HepG2 (cell line): ENCODE measurements around the gene DUSP9. TPM values are rescaled to one million over a fixed set of nuclear protein-coding genes. Genes with fewer than 3 reads are reported as not detected.
A peak's percentile ranks its signal among the peaks of the same experiment; 100 is the strongest.

Experiments used
- ARHGAP35 ChIP-seq: sonication (generic); formaldehyde crosslinking; IDR thresholded peaks from 2 replicates; pipeline ENCODE4 v1.9.0; 2022; ENCODE audit warnings: mild to moderate bottlenecking, inconsistent platforms, moderate library complexity, missing genetic modification reagents, borderline replicate concordance
- ATF7 ChIP-seq, 2 experiments: fragments of 450-650 bp in 1 of 2; sonication (generic) in 1 of 2; formaldehyde crosslinking in 1 of 2; IDR thresholded peaks; 2 replicates each; pipeline versions ENCODE4 v1.4.0 to v1.6.1; 2016 to 2020; ENCODE audit warnings: antibody characterized with exemption in 1 of 2, mild to moderate bottlenecking in 1 of 2, missing genetic modification reagents in 1 of 2
- ATM ChIP-seq: fragments of 450-650 bp; IDR thresholded peaks from 2 replicates; pipeline ENCODE4 v1.7.1; 2017; ENCODE audit warnings: mild to moderate bottlenecking, borderline replicate concordance
- CCDC6 ChIP-seq: sonication (generic); formaldehyde crosslinking; IDR thresholded peaks from 2 replicates; pipeline ENCODE4 v1.8.1; 2022; ENCODE audit warnings: mild to moderate bottlenecking, missing genetic modification reagents, moderate library complexity
- CHD4 ChIP-seq: fragments of 200-600 bp; sonication (generic); IDR thresholded peaks from 2 replicates; pipeline ENCODE4 v1.7.0; 2017; ENCODE audit warnings: mild to moderate bottlenecking, low read length, borderline replicate concordance
- HDAC2 ChIP-seq: sonication (generic); formaldehyde crosslinking; IDR thresholded peaks from 2 replicates; pipeline ENCODE4 v1.4.0; 2020; ENCODE audit warnings: missing genetic modification reagents
- HIC2 ChIP-seq: sonication (generic); formaldehyde crosslinking; IDR thresholded peaks from 2 replicates; pipeline ENCODE4 v1.9.0; 2022; ENCODE audit warnings: low read depth, missing genetic modification reagents
- MIER3 ChIP-seq: IDR thresholded peaks from 2 replicates; pipeline ENCODE4 v1.6.1; 2016; ENCODE audit warnings: missing compliant biosample characterization, borderline replicate concordance
- MXD3 ChIP-seq: IDR thresholded peaks from 2 replicates; pipeline ENCODE4 v1.6.1; 2016; ENCODE audit warnings: mild to moderate bottlenecking, missing biosample characterization, missing genetic modification reagents
- NCOA1 ChIP-seq: sonication (generic); formaldehyde crosslinking; IDR thresholded peaks from 2 replicates; pipeline ENCODE4 v1.9.0; 2021; ENCODE audit warnings: missing genetic modification reagents
- NCOA2 ChIP-seq: sonication (generic); formaldehyde crosslinking; IDR thresholded peaks from 2 replicates; pipeline ENCODE4 v1.8.0; 2022; ENCODE audit warnings: inconsistent platforms
- PTBP1 ChIP-seq: fragments of 200-400 bp; formaldehyde crosslinking; IDR thresholded peaks from 2 replicates; pipeline ENCODE4 v1.6.1; 2018; ENCODE audit warnings: low read length, low read depth; ENCODE audit not compliant: poor library complexity, severe bottlenecking
- RBFOX2 ChIP-seq: fragments of 200-400 bp; formaldehyde crosslinking; IDR thresholded peaks from 2 replicates; pipeline ENCODE4 v1.6.1; 2017; ENCODE audit warnings: low read depth, mild to moderate bottlenecking, low read length
- ZBED4 ChIP-seq: sonication (generic); formaldehyde crosslinking; IDR thresholded peaks from 2 replicates; pipeline ENCODE4 v1.4.0; 2020; ENCODE audit warnings: missing genetic modification reagents, borderline replicate concordance
- ZKSCAN5 ChIP-seq: sonication (generic); formaldehyde crosslinking; IDR thresholded peaks from 2 replicates; pipeline ENCODE4 v1.5.1; 2020; ENCODE audit warnings: mild to moderate bottlenecking, missing genetic modification reagents
- ZMAT3 ChIP-seq: sonication (generic); formaldehyde crosslinking; conservative IDR thresholded peaks from 2 replicates; pipeline ENCODE4 v1.7.0; 2021; ENCODE audit warnings: missing genetic modification reagents
- ZNF101 ChIP-seq: sonication (generic); formaldehyde crosslinking; IDR thresholded peaks from 2 replicates; pipeline ENCODE4 v1.4.0; 2020; ENCODE audit warnings: mild to moderate bottlenecking, low read depth, missing genetic modification reagents, borderline replicate concordance
- ZNF460 ChIP-seq: sonication (generic); formaldehyde crosslinking; IDR thresholded peaks from 2 replicates; pipeline ENCODE4 v1.5.1; 2020; ENCODE audit warnings: missing genetic modification reagents, mild to moderate bottlenecking, borderline replicate concordance
- ZNF557 ChIP-seq: sonication (generic); formaldehyde crosslinking; IDR thresholded peaks from 2 replicates; pipeline ENCODE4 v1.4.0; 2020; ENCODE audit warnings: missing genetic modification reagents
- ZNF740 ChIP-seq: sonication (generic); formaldehyde crosslinking; IDR thresholded peaks from 2 replicates; pipeline ENCODE4 v1.4.0; 2020; ENCODE audit warnings: missing genetic modification reagents
- polyA plus RNA-seq, 8 experiments: library from polyadenylated mRNA; depleted of rRNA in 3 of 8; stranded (reverse) in 7 of 8; unstranded in 1 of 8; fragments of >200 nt; fragmentation: Illumina TruSeq in 4 of 8; extraction: Trizol in 4 of 8; gene quantifications; 2 replicates each; pipeline versions ENCODE4 v1.2.1 to v1.2.3, GENCODE V29; 2011 to 2016; ENCODE audit warnings: low read depth in 4 of 8, missing spikeins in 1 of 8, mixed read lengths in 1 of 8; ENCODE audit not compliant: insufficient read depth in 1 of 8
- total RNA-seq, 5 experiments: library from RNA; depleted of rRNA; stranded (reverse); fragments of >200 nt; fragmentation: Illumina TruSeq; extraction: Trizol; gene quantifications; 2 replicates each; pipeline ENCODE4 v1.2.3, GENCODE V29; 2016; ENCODE audit warnings: low read depth in 1 of 5

The DUSP9 gene
- total and polyA plus RNA-seq, 2 of the 13 experiments (the other 11 are each of a cell fraction or from before 2014, with no cell fraction given): 235 to 435 TPM

- no peak; the same call in 1 of the 2 replicates for TF ChIP-seq ZMAT3 (CRISPR knock-in tag)
- peak; percentile 94 for TF ChIP-seq NCOA2
- TF ChIP-seq CHD4: no peak
- no peak; the same call in none of the 2 replicates for TF ChIP-seq HDAC2 (CRISPR knock-in tag)
- TF ChIP-seq PTBP1: no peak
- no peak for TF ChIP-seq MXD3 (CRISPR knock-in tag)
- no peak for TF ChIP-seq ZNF557 (CRISPR knock-in tag)
- TF ChIP-seq ZKSCAN5 (CRISPR knock-in tag): no peak
- TF ChIP-seq ZNF740 (CRISPR knock-in tag): 0 out of 2 replicates have a peak, but pooled peaks have one; percentile 33
- no peak for TF ChIP-seq ATF7 (IDR thresholded peaks at IDR 0.05)
- no peak for TF ChIP-seq ATF7 (CRISPR knock-in tag; IDR thresholded peaks at IDR 0.05)
- TF ChIP-seq ZBED4 (CRISPR knock-in tag): no peak
- peak; percentile 64; the same call in 1 of the 2 replicates for TF ChIP-seq HIC2 (CRISPR knock-in tag)
- peak; percentile 85; the same call in 1 of the 2 replicates for TF ChIP-seq NCOA1 (CRISPR knock-in tag)
- no peak for TF ChIP-seq ZNF460 (CRISPR knock-in tag)
- TF ChIP-seq CCDC6: peak; percentile 63
- TF ChIP-seq ATM: no peak
- TF ChIP-seq ARHGAP35: no peak
- TF ChIP-seq ZNF101 (CRISPR knock-in tag): no peak
- peak; percentile 85 for TF ChIP-seq RBFOX2
- peak; percentile 24; the same call in 1 of the 2 replicates for TF ChIP-seq MIER3 (CRISPR knock-in tag)
Observed at GRCh38 chrX:153623310-153624029, 23.5 kb upstream of the DUSP9 start (continued).
